Keratinocyte (primary cell): ENCODE results near the gene ASF1A. TPM values are rescaled to one million over a fixed set of nuclear protein-coding genes. Genes with fewer than 3 reads are reported as not detected.

Experiments used
- DNase-seq: peaks from one replicate; pipeline ENCODE4 v3.0.0-alpha.2; 2011; ENCODE audit warnings: low read depth, missing footprints, low spot score
- FAIRE-seq: peaks from 2 replicates; lab custom pipeline; 2011; peaks lifted over from hg19 to GRCh38; lab: Jason Lieb, UNC
- H2AFZ ChIP-seq: 2 replicates; pipeline ENCODE4 v1.6.0; 2012; ENCODE audit warnings: low read length, control low read depth, inconsistent platforms; ENCODE audit not compliant: control insufficient read depth
- H3K27ac ChIP-seq: 2 replicates; pipeline ENCODE4 v1.5.1; 2011; ENCODE audit warnings: low read length; ENCODE audit not compliant: control insufficient read depth, insufficient read depth
- H3K27me3 ChIP-seq: 3 replicates; pipeline ENCODE4 v1.6.0; 2011; ENCODE audit warnings: low read length; ENCODE audit not compliant: control insufficient read depth, insufficient read depth; ENCODE audit errors: extremely low read depth
- H3K36me3 ChIP-seq, 2 experiments: 2 replicates in 1 of 2; 3 replicates in 1 of 2; pipeline ENCODE4 v1.5.1; 2011; ENCODE audit warnings: low read length in 2 of 2, mild to moderate bottlenecking in 1 of 2; ENCODE audit not compliant: control insufficient read depth in 2 of 2, insufficient read depth in 2 of 2; ENCODE audit errors: extremely low read depth in 1 of 2
- H3K4me1 ChIP-seq: 3 replicates; pipeline ENCODE4 v1.5.1; 2011; ENCODE audit warnings: low read length; ENCODE audit not compliant: control insufficient read depth, insufficient read depth; ENCODE audit errors: extremely low read depth
- H3K4me2 ChIP-seq: 3 replicates; pipeline ENCODE4 v1.6.0; 2011; ENCODE audit warnings: low read depth, low read length; ENCODE audit not compliant: control insufficient read depth, insufficient read depth; ENCODE audit errors: extremely low read depth
- H3K4me3 ChIP-seq, 3 experiments: fragments of 200-600 bp in 1 of 3; sonication (generic) in 1 of 3; 2 replicates in 2 of 3; 3 replicates in 1 of 3; pipeline ENCODE4 v1.5.1; 2011 to 2016; ENCODE audit warnings: low read length in 3 of 3, mild to moderate bottlenecking in 3 of 3, control low read depth in 2 of 3, inconsistent platforms in 1 of 3, low read depth in 1 of 3, mixed read lengths in 1 of 3, mixed run types in 1 of 3, moderate library complexity in 1 of 3; ENCODE audit not compliant: control insufficient read depth in 2 of 3, insufficient read depth in 2 of 3; ENCODE audit errors: extremely low read depth in 1 of 3
- H3K79me2 ChIP-seq: 2 replicates; pipeline ENCODE4 v1.6.0; 2012; ENCODE audit warnings: low read length; ENCODE audit not compliant: control insufficient read depth, insufficient read depth
- H3K9ac ChIP-seq: 3 replicates; pipeline ENCODE4 v1.6.0; 2011; ENCODE audit warnings: low read length; ENCODE audit not compliant: control insufficient read depth, insufficient read depth; ENCODE audit errors: extremely low read depth
- H3K9me1 ChIP-seq: 3 replicates; pipeline ENCODE4 v1.6.0; 2011; ENCODE audit warnings: low read length; ENCODE audit not compliant: control insufficient read depth, insufficient read depth; ENCODE audit errors: extremely low read depth
- H3K9me3 ChIP-seq: 2 replicates; pipeline ENCODE4 v1.5.1; 2012; ENCODE audit warnings: low read depth, low read length; ENCODE audit not compliant: control insufficient read depth
- H4K20me1 ChIP-seq: 3 replicates; pipeline ENCODE4 v1.6.0; 2011; ENCODE audit warnings: low read length; ENCODE audit not compliant: control insufficient read depth, insufficient read depth; ENCODE audit errors: extremely low read depth
- EZH2 ChIP-seq: IDR thresholded peaks from one replicate; pipeline ENCODE4 v1.6.1; 2012; ENCODE audit warnings: inconsistent platforms, mild to moderate bottlenecking, low read length, moderate library complexity
- dilution Hi-C: fragments of 300-500 bp; cut with MboI; formaldehyde crosslinking; loops from one replicate; pipeline ENCODE4 v1.7.0; 2020; ENCODE audit warnings: low sequenced_read_pairs; ENCODE audit not compliant: extremely low pct_ligation_motif_present
- polyA plus RNA-seq, 5 experiments: library from polyadenylated mRNA; depleted of rRNA in 3 of 5; stranded (reverse) in 3 of 5; stranded (forward) in 1 of 5; unstranded in 1 of 5; fragments of >200 nt; gene quantifications; 1 replicate in 1 of 5; 2 replicates in 3 of 5; 3 replicates in 1 of 5; pipeline versions ENCODE4 v1.2.1 to v1.2.3, GENCODE V29; 2011 to 2012; ENCODE audit warnings: missing spikeins in 2 of 5, low read depth in 1 of 5, low replicate concordance in 1 of 5
- TF ChIP-seq, protein P1 (sequence below), 3 experiments: IDR thresholded peaks in 1 of 3; conservative IDR thresholded peaks in 1 of 3; optimal IDR thresholded peaks in 1 of 3; 2 replicates in 2 of 3; 3 replicates in 1 of 3; pipeline versions ENCODE3 to v1.5.1; 2011; ENCODE audit warnings: low read length in 3 of 3, mild to moderate bottlenecking in 3 of 3, moderate library complexity in 2 of 3, control low read depth in 1 of 3, inconsistent platforms in 1 of 3; ENCODE audit not compliant: insufficient read depth in 2 of 3; ENCODE audit errors: extremely low read depth in 1 of 3

Gene ASF1A
- polyA plus RNA-seq, 1 donor (not counting 4 experiments of a cell fraction or from before 2014, with no cell fraction given): 19.9 TPM

DNA sequence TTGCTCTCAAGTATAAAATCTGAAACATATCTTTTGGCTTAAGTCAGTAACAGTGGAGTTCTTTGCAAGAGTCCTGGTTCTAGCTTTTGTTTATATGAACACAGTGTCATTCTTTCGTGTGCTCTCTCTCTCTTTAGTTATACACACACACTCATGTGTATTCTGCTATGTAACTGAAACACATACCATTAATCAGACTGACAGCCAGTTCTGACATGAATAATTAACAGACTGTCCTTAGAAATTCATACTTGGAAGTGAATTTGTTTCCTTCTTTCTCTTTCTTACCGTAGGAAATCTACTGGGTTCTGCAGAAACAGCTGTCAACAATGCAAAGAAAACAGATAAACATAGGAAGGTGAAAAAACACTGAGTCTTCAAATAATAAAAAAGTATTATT lies 38.5 kb downstream of the ASF1A start:
- TF ChIP-seq, protein P1, sequence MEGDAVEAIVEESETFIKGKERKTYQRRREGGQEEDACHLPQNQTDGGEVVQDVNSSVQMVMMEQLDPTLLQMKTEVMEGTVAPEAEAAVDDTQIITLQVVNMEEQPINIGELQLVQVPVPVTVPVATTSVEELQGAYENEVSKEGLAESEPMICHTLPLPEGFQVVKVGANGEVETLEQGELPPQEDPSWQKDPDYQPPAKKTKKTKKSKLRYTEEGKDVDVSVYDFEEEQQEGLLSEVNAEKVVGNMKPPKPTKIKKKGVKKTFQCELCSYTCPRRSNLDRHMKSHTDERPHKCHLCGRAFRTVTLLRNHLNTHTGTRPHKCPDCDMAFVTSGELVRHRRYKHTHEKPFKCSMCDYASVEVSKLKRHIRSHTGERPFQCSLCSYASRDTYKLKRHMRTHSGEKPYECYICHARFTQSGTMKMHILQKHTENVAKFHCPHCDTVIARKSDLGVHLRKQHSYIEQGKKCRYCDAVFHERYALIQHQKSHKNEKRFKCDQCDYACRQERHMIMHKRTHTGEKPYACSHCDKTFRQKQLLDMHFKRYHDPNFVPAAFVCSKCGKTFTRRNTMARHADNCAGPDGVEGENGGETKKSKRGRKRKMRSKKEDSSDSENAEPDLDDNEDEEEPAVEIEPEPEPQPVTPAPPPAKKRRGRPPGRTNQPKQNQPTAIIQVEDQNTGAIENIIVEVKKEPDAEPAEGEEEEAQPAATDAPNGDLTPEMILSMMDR (optimal IDR thresholded peaks at IDR 0.05 in 1 of 3, IDR thresholded peaks at IDR 0.05 in 1 of 3, conservative IDR thresholded peaks at IDR 0.05 in 1 of 3; ENCODE audit: extremely low read depth in 1 of 3, insufficient read depth in 2 of 3, low read length in 3 of 3): no peak
- TF ChIP-seq EZH2: no peak
- no peak overlapping the region for H3K9ac ChIP-seq
- peaks cover 5% of the 10 kb centered on the region for H3K4me1 ChIP-seq
- no peaks in the 10 kb centered on the region for H4K20me1 ChIP-seq
- no peaks in the 10 kb centered on the region for H3K27me3 ChIP-seq
- no peaks in the 10 kb centered on the region for H3K9me1 ChIP-seq
- no peak overlapping the region for H3K4me2 ChIP-seq
- H2AFZ ChIP-seq: no peak overlapping the region
- H3K79me2 ChIP-seq: peaks cover 5% of the 10 kb centered on the region
- peaks cover 2 to 4% of the 10 kb centered on the region in 2 experiments for H3K36me3 ChIP-seq
- no peak for DNase-seq
- H3K27ac ChIP-seq: no peak overlapping the region
- no peaks in the 10 kb centered on the region for H3K9me3 ChIP-seq
- no peak overlapping the region for H3K4me3 ChIP-seq
- dilution Hi-C loops: no loop called here
- no peak for FAIRE-seq

DNA sequence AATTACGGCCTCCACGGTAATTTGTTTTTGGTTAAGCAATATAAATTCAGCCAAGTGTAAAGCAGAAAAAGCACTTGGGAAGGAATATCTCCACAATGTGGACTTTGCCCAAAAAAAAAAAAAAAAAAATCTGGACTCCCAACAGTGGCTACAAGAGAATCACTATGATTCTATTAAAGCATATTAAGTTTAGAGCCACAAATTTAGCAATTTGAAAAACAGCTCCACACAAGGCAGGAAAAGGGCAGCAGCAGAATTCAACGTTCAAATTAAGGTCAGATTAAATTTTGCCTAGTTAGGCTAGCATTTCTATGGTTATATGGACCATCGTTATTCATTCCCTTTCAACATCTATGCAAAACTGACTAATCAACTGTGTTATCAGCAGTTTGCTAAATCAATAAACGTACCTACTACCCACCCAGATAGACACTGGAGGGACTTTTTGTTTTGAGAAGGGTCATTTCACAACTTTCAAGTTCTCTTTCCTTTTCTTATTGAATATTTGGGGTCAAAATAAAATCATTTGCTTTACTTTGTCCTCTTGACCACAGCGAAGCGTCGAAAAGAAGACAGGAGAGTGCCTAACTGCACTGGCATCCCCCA lies 40.0 kb downstream of the ASF1A start:
- Histone ChIP-seq H2AFZ (no peak overlapping the region), H3K27ac (no peak overlapping the region), H3K36me3 (peaks cover 2 to 4% of the 10 kb centered on the region in 2 experiments), H3K4me1 (peaks cover 5% of the 10 kb centered on the region), H3K27me3 (no peaks in the 10 kb centered on the region), H3K9ac (no peak overlapping the region), H3K4me2 (peak overlapping the region; percentile 68), H4K20me1 (no peaks in the 10 kb centered on the region), H3K4me3 (peak overlapping the region; percentile 69 to 94 (median 92)), H3K9me3 (no peaks in the 10 kb centered on the region), H3K9me1 (no peaks in the 10 kb centered on the region), H3K79me2 (peaks cover 5% of the 10 kb centered on the region)
- FAIRE-seq: no peak
- no peak for DNase-seq
- TF ChIP-seq, protein P1 (optimal IDR thresholded peaks at IDR 0.05 in 1 of 3, IDR thresholded peaks at IDR 0.05 in 1 of 3, conservative IDR thresholded peaks at IDR 0.05 in 1 of 3; ENCODE audit: extremely low read depth in 1 of 3, insufficient read depth in 2 of 3, low read length in 3 of 3): no peak
- no peak for TF ChIP-seq EZH2
- dilution Hi-C loops: no loop called here
